NCI-H2227 treated with DMSO at 0.1 percent for 48 hours (cell line): ENCODE results near the gene CACTIN.

ENCODE experiments used
- DNase-seq: peaks from one replicate; lab custom pipeline; 2025; lab: John Stamatoyannopoulos, UW

Gene CACTIN

DNA sequence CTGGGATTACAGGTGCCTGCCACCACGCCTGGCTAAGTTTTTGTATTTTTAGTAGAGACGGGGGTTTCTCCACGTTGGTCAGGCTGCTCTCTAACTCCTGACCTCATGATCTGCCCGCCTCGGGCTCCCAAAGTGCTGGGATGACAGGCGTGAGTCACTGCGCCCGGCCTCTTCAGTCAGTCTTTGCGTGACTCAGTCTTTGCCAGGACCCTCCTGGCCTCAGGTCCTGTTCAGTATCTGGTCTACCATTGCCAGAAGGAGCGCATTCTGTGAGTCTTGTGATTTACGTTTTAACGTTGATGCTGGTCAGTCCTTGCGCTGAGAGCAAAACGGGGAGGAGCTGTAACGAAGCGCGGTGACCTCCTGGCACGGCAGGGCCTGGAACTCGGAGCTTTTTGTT is 61.5 kb downstream of the CACTIN start:
- DNase-seq = no peak

DNA sequence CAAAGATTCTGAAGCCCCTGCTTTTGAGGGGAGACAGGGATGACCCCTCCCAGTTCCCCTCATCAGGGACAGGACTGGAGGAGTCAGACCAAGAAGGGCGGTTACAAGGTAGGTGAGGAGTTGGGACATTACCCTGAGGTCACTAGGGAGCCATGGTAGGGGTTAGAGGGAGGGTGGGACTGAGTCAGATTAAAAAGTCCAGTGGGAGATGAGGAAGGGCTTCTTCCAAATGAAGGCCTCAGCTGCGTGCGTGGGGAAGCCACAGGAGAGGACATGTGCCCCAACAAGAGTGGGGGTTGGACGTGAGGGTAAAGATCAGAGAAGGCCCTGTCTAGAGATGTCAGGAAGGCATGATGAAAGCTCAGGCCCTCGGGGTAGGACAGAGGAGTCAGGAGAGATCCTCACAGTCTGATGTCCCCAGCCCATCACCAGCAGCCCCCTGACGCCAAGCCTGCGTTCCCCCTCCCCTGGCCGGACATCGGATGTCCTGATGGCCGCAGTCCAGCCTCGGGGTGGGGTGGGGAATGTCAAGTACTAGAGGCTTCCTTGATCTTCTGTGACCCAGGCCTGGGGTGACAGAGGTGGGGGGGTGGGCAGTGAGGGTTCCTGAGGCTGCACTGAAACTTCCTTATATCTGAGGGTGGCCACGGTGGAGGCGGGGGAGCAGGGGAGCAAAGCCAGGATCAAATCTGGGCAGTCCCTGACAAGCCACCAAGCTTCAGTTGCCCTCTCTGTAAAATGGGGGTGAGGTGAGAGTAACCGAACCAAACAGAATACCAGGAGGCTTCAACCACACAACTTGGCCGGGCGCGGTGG is 62.7 kb downstream of the CACTIN start:
- no peak for DNase-seq
